ENCODE results near the gene NACA. TPM values are rescaled to one million over a fixed set of nuclear protein-coding genes. Genes with fewer than 3 reads are reported as not detected.

Gene NACA
- total RNA-seq, 1 donor from 2014 or later, result 1,216 TPM

- DNase-seq, result peak; percentile 48
Measured at GRCh38 chr12:56687223-56688128, 37.6 kb downstream of the NACA start.

- no peak for DNase-seq
Measured at GRCh38 chr12:56684745-56685359, 40.2 kb downstream of the NACA start.

- no peak for DNase-seq
Measured at GRCh38 chr12:56682323-56682722, 42.8 kb downstream of the NACA start.

- no peak for DNase-seq
Measured at GRCh38 chr12:56679883-56680575, 45.1 kb downstream of the NACA start.

GRCh38 chr12:56678852-56679251 lies 46.2 kb downstream of the NACA start:
- DNase-seq, result no peak

- DNase-seq, result no peak
Measured at GRCh38 chr12:56677680-56678079, 47.4 kb downstream of the NACA start.

GRCh38 chr12:56676851-56677580 lies 48.1 kb downstream of the NACA start:
- no peak for DNase-seq

- DNase-seq, result no peak
Measured at GRCh38 chr12:56671608-56672007, 53.5 kb downstream of the NACA start.

GRCh38 chr12:56670836-56671235 lies 54.3 kb downstream of the NACA start:
- DNase-seq, result no peak

- DNase-seq, result no peak
Measured at GRCh38 chr12:56668197-56668457, 57.0 kb downstream of the NACA start.

Small RNA genes lying within 50 kb of the gene (small RNA-seq; reads per million reads assigned to genes)
- not detected for gene RN7SL809P (ENCODE audit: low replicate concordance)

Other genes with a start within 250 kb of the NACA start
- 2.1 TPM for gene GLS2, start 237.1 kb downstream of the NACA start, total RNA-seq
- 31.5 TPM for gene RBMS2, start 203.5 kb downstream of the NACA start, total RNA-seq
- 57.0 TPM for gene BAZ2A, start 95.0 kb downstream of the NACA start, total RNA-seq
- gene ATP5F1B, start 79.3 kb downstream of the NACA start, total RNA-seq, result 356 TPM
- gene PTGES3, start 37.0 kb downstream of the NACA start, total RNA-seq, result 90.4 TPM
- 12.2 TPM for gene PRIM1, start 27.0 kb upstream of the NACA start, total RNA-seq
- 0.20 TPM for gene HSD17B6, start 38.0 kb upstream of the NACA start, total RNA-seq
- gene SDR9C7, start 209.1 kb upstream of the NACA start, total RNA-seq, result 7.1 TPM
- 0.69 TPM for gene RDH16, start 232.3 kb upstream of the NACA start, total RNA-seq

Data from skin of body (tissue), 3 donors.